Measurements from ENCODE around the gene SH3GL1.
A peak's percentile ranks its signal among the peaks of the same experiment; 100 is the strongest.

SH3GL1 gene

GRCh38 chr19:4380254-4380727 lies 20.1 kb downstream of the SH3GL1 start:
- Mint-ChIP-seq H3K36me3 (ENCODE audit: low read depth) (peaks cover 68% of the 10 kb centered on the region), H3K4me3 (peak overlapping the region; percentile 43), H3K9me3 (no peaks in the 10 kb centered on the region), H3K27me3 (no peaks in the 10 kb centered on the region), H3K4me1 (ENCODE audit: low read depth) (peaks cover 79% of the 10 kb centered on the region), H3K27ac (peak overlapping the region; percentile 73)
- intact Hi-C loops (cut with micrococcal nuclease) = no loop called here

- Mint-ChIP-seq H3K36me3 (ENCODE audit: low read depth) (peaks cover 62% of the 10 kb centered on the region), H3K27ac (peak overlapping the region; percentile 73)
- intact Hi-C loops (cut with micrococcal nuclease) = no loop called here
These were observed 20.7 kb downstream of the SH3GL1 start for GRCh38 chr19:4379383-4380253.

GRCh38 chr19:4378886-4379285 lies 21.5 kb downstream of the SH3GL1 start:
- Mint-ChIP-seq H3K27ac (no peak overlapping the region), H3K4me1 (ENCODE audit: low read depth) (peaks cover 90% of the 10 kb centered on the region), H3K36me3 (ENCODE audit: low read depth) (peaks cover 56% of the 10 kb centered on the region), H3K4me3 (no peak overlapping the region), H3K27me3 (no peaks in the 10 kb centered on the region), H3K9me3 (no peaks in the 10 kb centered on the region)
- intact Hi-C loops (cut with micrococcal nuclease) = no loop called here

More at GRCh38 chr19:4379383-4380253, 20.7 kb downstream of the SH3GL1 start:
- Mint-ChIP-seq H3K27me3 (no peaks in the 10 kb centered on the region), H3K4me3 (peak overlapping the region; percentile 43), H3K4me1 (ENCODE audit: low read depth) (peaks cover 84% of the 10 kb centered on the region), H3K9me3 (no peaks in the 10 kb centered on the region)

- no peaks in the 10 kb centered on the region for H3K9me3 Mint-ChIP-seq
- H3K27ac Mint-ChIP-seq = peak overlapping the region; percentile 91
- H3K4me3 Mint-ChIP-seq = no peak overlapping the region
- H3K27me3 Mint-ChIP-seq = no peaks in the 10 kb centered on the region
- peaks cover 98% of the 10 kb centered on the region for H3K4me1 Mint-ChIP-seq (ENCODE audit: low read depth)
- intact Hi-C loops (cut with micrococcal nuclease) = no loop called here
- H3K36me3 Mint-ChIP-seq (ENCODE audit: low read depth) = peaks cover 60% of the 10 kb centered on the region
These were observed 23.2 kb downstream of the SH3GL1 start for GRCh38 chr19:4376991-4377781.

GRCh38 chr19:4376671-4376990 lies 23.7 kb downstream of the SH3GL1 start:
- Mint-ChIP-seq H3K9me3 (no peaks in the 10 kb centered on the region), H3K36me3 (ENCODE audit: low read depth) (peaks cover 66% of the 10 kb centered on the region), H3K27me3 (no peaks in the 10 kb centered on the region), H3K27ac (peak overlapping the region; percentile 91), H3K4me3 (peak overlapping the region; percentile 37), H3K4me1 (ENCODE audit: low read depth) (peaks cover 98% of the 10 kb centered on the region)
- intact Hi-C loops (cut with micrococcal nuclease) = no loop called here

GRCh38 chr19:4376028-4376670 lies 24.2 kb downstream of the SH3GL1 start:
- H3K27me3 Mint-ChIP-seq = no peaks in the 10 kb centered on the region
- no peaks in the 10 kb centered on the region for H3K9me3 Mint-ChIP-seq
- H3K4me3 Mint-ChIP-seq = peak overlapping the region; percentile 37
- peak overlapping the region; percentile 91 for H3K27ac Mint-ChIP-seq
- H3K4me1 Mint-ChIP-seq (ENCODE audit: low read depth) = peaks cover 98% of the 10 kb centered on the region
- intact Hi-C loops (cut with micrococcal nuclease) = no loop called here
- H3K36me3 Mint-ChIP-seq (ENCODE audit: low read depth) = peaks cover 70% of the 10 kb centered on the region

GRCh38 chr19:4375164-4376027 lies 25.0 kb downstream of the SH3GL1 start:
- Mint-ChIP-seq H3K36me3 (ENCODE audit: low read depth) (peaks cover 78% of the 10 kb centered on the region), H3K4me1 (ENCODE audit: low read depth) (peaks cover 98% of the 10 kb centered on the region), H3K4me3 (peak overlapping the region; percentile 5), H3K27ac (peak overlapping the region; percentile 91), H3K27me3 (no peaks in the 10 kb centered on the region), H3K9me3 (no peaks in the 10 kb centered on the region)
- intact Hi-C loops (cut with micrococcal nuclease) = no loop called here

- Mint-ChIP-seq H3K27ac (peak overlapping the region; percentile 91), H3K4me1 (ENCODE audit: low read depth) (peaks cover 98% of the 10 kb centered on the region), H3K4me3 (peak overlapping the region; percentile 41), H3K9me3 (no peaks in the 10 kb centered on the region), H3K36me3 (ENCODE audit: low read depth) (peaks cover 74% of the 10 kb centered on the region), H3K27me3 (no peaks in the 10 kb centered on the region)
- intact Hi-C loops (cut with micrococcal nuclease) = no loop called here
These were observed 25.7 kb downstream of the SH3GL1 start for GRCh38 chr19:4374498-4375163.

GRCh38 chr19:4373601-4374497 lies 26.5 kb downstream of the SH3GL1 start:
- Mint-ChIP-seq H3K4me1 (ENCODE audit: low read depth) (peaks cover 97% of the 10 kb centered on the region), H3K27ac (peak overlapping the region; percentile 91), H3K9me3 (no peaks in the 10 kb centered on the region), H3K36me3 (ENCODE audit: low read depth) (peaks cover 66% of the 10 kb centered on the region), H3K27me3 (no peaks in the 10 kb centered on the region), H3K4me3 (peak overlapping the region; percentile 41)
- intact Hi-C loops (cut with micrococcal nuclease) = no loop called here

GRCh38 chr19:4373013-4373367 lies 27.4 kb downstream of the SH3GL1 start:
- H3K27ac Mint-ChIP-seq = peak overlapping the region; percentile 91
- H3K4me3 Mint-ChIP-seq = no peak overlapping the region
- intact Hi-C loops (cut with micrococcal nuclease) = no loop called here
- peaks cover 61% of the 10 kb centered on the region for H3K36me3 Mint-ChIP-seq (ENCODE audit: low read depth)
- H3K27me3 Mint-ChIP-seq = no peaks in the 10 kb centered on the region
- H3K9me3 Mint-ChIP-seq = no peaks in the 10 kb centered on the region
- H3K4me1 Mint-ChIP-seq (ENCODE audit: low read depth) = peaks cover 99% of the 10 kb centered on the region

- H3K9me3 Mint-ChIP-seq = no peaks in the 10 kb centered on the region
- H3K4me3 Mint-ChIP-seq = no peak overlapping the region
- peak overlapping the region; percentile 91 for H3K27ac Mint-ChIP-seq
- H3K27me3 Mint-ChIP-seq = no peaks in the 10 kb centered on the region
- peaks cover 61% of the 10 kb centered on the region for H3K36me3 Mint-ChIP-seq (ENCODE audit: low read depth)
- H3K4me1 Mint-ChIP-seq (ENCODE audit: low read depth) = peaks cover 99% of the 10 kb centered on the region
- intact Hi-C loops (cut with micrococcal nuclease) = no loop called here
These were observed 28.0 kb downstream of the SH3GL1 start for GRCh38 chr19:4372165-4373012.
